ENCODE measurements around the gene CACNA2D3.

CACNA2D3 gene

GRCh38 chr3:54541369-54541768 lies 419.0 kb downstream of the CACNA2D3 start:
- TF ChIP-seq POLR2AphosphoS5 (IDR thresholded peaks at IDR 0.05; ENCODE audit: low read depth, low read length) (no peak), REST (IDR thresholded peaks at IDR 0.05; ENCODE audit: insufficient read depth in 1 of 2, low read depth in 2 of 2, low read length in 2 of 2) (no peak)

- TF ChIP-seq POLR2AphosphoS5 (IDR thresholded peaks at IDR 0.05; ENCODE audit: low read depth, low read length) (no peak), TAF1 (IDR thresholded peaks at IDR 0.05; ENCODE audit: borderline replicate concordance, insufficient read depth, low read length) (no peak), FOXP2 (optimal IDR thresholded peaks at IDR 0.05; ENCODE audit: borderline replicate concordance, extremely low read depth, extremely low read length, insufficient read depth) (no peak), SIN3A (IDR thresholded peaks at IDR 0.05; ENCODE audit: borderline replicate concordance, insufficient read depth, low read length) (no peak), REST (IDR thresholded peaks at IDR 0.05; ENCODE audit: insufficient read depth in 1 of 2, low read depth in 2 of 2, low read length in 2 of 2) (no peak)
Measured at GRCh38 chr3:54543446-54543845, 421.1 kb downstream of the CACNA2D3 start.

- TF ChIP-seq SIN3A (IDR thresholded peaks at IDR 0.05; ENCODE audit: borderline replicate concordance, insufficient read depth, low read length) (no peak), POLR2AphosphoS5 (IDR thresholded peaks at IDR 0.05; ENCODE audit: low read depth, low read length) (no peak), FOXP2 (optimal IDR thresholded peaks at IDR 0.05; ENCODE audit: borderline replicate concordance, extremely low read depth, extremely low read length, insufficient read depth) (no peak), TAF1 (IDR thresholded peaks at IDR 0.05; ENCODE audit: borderline replicate concordance, insufficient read depth, low read length) (no peak), REST (IDR thresholded peaks at IDR 0.05; ENCODE audit: insufficient read depth in 1 of 2, low read depth in 2 of 2, low read length in 2 of 2) (no peak)
Measured at GRCh38 chr3:54547051-54547450, 424.7 kb downstream of the CACNA2D3 start.

- TF ChIP-seq SIN3A (IDR thresholded peaks at IDR 0.05; ENCODE audit: borderline replicate concordance, insufficient read depth, low read length) (no peak), POLR2AphosphoS5 (IDR thresholded peaks at IDR 0.05; ENCODE audit: low read depth, low read length) (no peak), REST (IDR thresholded peaks at IDR 0.05; ENCODE audit: insufficient read depth in 1 of 2, low read depth in 2 of 2, low read length in 2 of 2) (no peak), FOXP2 (optimal IDR thresholded peaks at IDR 0.05; ENCODE audit: borderline replicate concordance, extremely low read depth, extremely low read length, insufficient read depth) (no peak), TAF1 (IDR thresholded peaks at IDR 0.05; ENCODE audit: borderline replicate concordance, insufficient read depth, low read length) (no peak)
Measured at GRCh38 chr3:54547846-54548245, 425.5 kb downstream of the CACNA2D3 start.

- TF ChIP-seq SIN3A (IDR thresholded peaks at IDR 0.05; ENCODE audit: borderline replicate concordance, insufficient read depth, low read length) (no peak), TAF1 (IDR thresholded peaks at IDR 0.05; ENCODE audit: borderline replicate concordance, insufficient read depth, low read length) (no peak), REST (IDR thresholded peaks at IDR 0.05; ENCODE audit: insufficient read depth in 1 of 2, low read depth in 2 of 2, low read length in 2 of 2) (no peak)
Measured at GRCh38 chr3:54549607-54550220, 427.4 kb downstream of the CACNA2D3 start.
